ENCODE results near the gene ASMT.

DNA sequence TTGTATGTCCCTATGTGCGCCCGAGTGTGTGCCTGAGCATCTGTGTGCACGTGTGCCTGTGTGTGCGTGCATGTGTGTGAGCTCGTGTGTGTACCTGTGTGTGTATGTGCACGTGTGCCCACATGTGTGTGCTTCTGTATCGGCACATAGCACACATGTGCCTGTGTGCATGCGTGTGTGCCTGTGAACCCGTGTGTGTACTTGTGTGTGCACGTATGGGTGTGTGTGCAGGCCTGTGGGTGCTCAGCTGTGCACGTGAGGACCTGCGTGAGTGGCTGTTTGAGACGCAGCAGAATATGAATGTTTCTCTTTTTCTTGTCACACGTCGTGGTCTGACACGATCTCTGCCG is 19.2 kb upstream of the ASMT start:
- TF ChIP-seq FOS (IDR thresholded peaks at IDR 0.05; ENCODE audit: low read depth, low read length) (no peak), CTCF (conservative IDR thresholded peaks at IDR 0.05; ENCODE audit: low read depth, low read length) (no peak), POLR2A (IDR thresholded peaks at IDR 0.05; ENCODE audit: low read depth, low read length) (no peak), MAZ (IDR thresholded peaks at IDR 0.05; ENCODE audit: borderline replicate concordance, low read depth, low read length) (no peak), MXI1 (IDR thresholded peaks at IDR 0.05; ENCODE audit: borderline replicate concordance, low read depth, low read length) (no peak), USF2 (IDR thresholded peaks at IDR 0.05; ENCODE audit: low read depth, low read length) (no peak), BHLHE40 (IDR thresholded peaks at IDR 0.05; ENCODE audit: low read depth, low read length) (no peak), RFX5 (IDR thresholded peaks at IDR 0.05; ENCODE audit: low read depth, low read length) (no peak), ELK1 (IDR thresholded peaks at IDR 0.05; ENCODE audit: borderline replicate concordance, low read depth, low read length) (no peak), NFE2L2 (IDR thresholded peaks at IDR 0.05; ENCODE audit: low read depth, low read length) (no peak), RAD21 (IDR thresholded peaks at IDR 0.05; ENCODE audit: low read length) (no peak), SMC3 (IDR thresholded peaks at IDR 0.05; ENCODE audit: low read depth, low read length) (no peak), RCOR1 (IDR thresholded peaks at IDR 0.05; ENCODE audit: insufficient replicate concordance, low read length) (no peak), CEBPB (IDR thresholded peaks at IDR 0.05; ENCODE audit: low read depth, low read length) (no peak)

All from IMR-90 (cell line).